Measurements from ENCODE around the gene REPIN1.

REPIN1 gene

GRCh38 chr7:150355666-150356059 is 13.0 kb upstream of the REPIN1 start:
- Histone ChIP-seq H3K9ac (ENCODE audit: low read depth, low read length) (no peak overlapping the region), H3K27me3 (ENCODE audit: insufficient read depth, low read length) (no peaks in the 10 kb centered on the region), H3K36me3 (ENCODE audit: insufficient read depth, low read depth, low read length) (no peaks in the 10 kb centered on the region), H3K27ac (ENCODE audit: low read length) (no peak overlapping the region), H3K4me1 (ENCODE audit: insufficient read depth, low read length) (0 out of 2 replicates have a peak, but pooled peaks cover 5% of the 10 kb centered on the region), H3K9me3 (ENCODE audit: insufficient read depth, low read depth, low read length) (no peaks in the 10 kb centered on the region), H3K4me3 (ENCODE audit: low read length) (no peak overlapping the region)

- H3K4me1 ChIP-seq (ENCODE audit: insufficient read depth, low read length), result peaks cover 7% of the 10 kb centered on the region; the same call in 1 of the 2 replicates
These were observed 12.2 kb upstream of the REPIN1 start for GRCh38 chr7:150356265-150356897.

GRCh38 chr7:150357270-150357669 is 11.4 kb upstream of the REPIN1 start:
- H3K27me3 ChIP-seq (ENCODE audit: insufficient read depth, low read length), result no peaks in the 10 kb centered on the region
- no peak overlapping the region for H3K9ac ChIP-seq (ENCODE audit: low read depth, low read length)
- no peak overlapping the region for H3K27ac ChIP-seq (ENCODE audit: low read length)
- peaks cover 16% of the 10 kb centered on the region; the same call in 1 of the 2 replicates for H3K4me1 ChIP-seq (ENCODE audit: insufficient read depth, low read length)
- H3K9me3 ChIP-seq (ENCODE audit: insufficient read depth, low read depth, low read length), result no peaks in the 10 kb centered on the region
- no peak overlapping the region for H3K4me3 ChIP-seq (ENCODE audit: low read length)
- no peaks in the 10 kb centered on the region for H3K36me3 ChIP-seq (ENCODE audit: insufficient read depth, low read depth, low read length)

More at GRCh38 chr7:150356265-150356897, 12.2 kb upstream of the REPIN1 start:
- H3K4me3 ChIP-seq (ENCODE audit: low read length), result no peak overlapping the region
- H3K9me3 ChIP-seq (ENCODE audit: insufficient read depth, low read depth, low read length), result no peaks in the 10 kb centered on the region
- H3K27me3 ChIP-seq (ENCODE audit: insufficient read depth, low read length), result no peaks in the 10 kb centered on the region
- no peak overlapping the region for H3K9ac ChIP-seq (ENCODE audit: low read depth, low read length)
- H3K36me3 ChIP-seq (ENCODE audit: insufficient read depth, low read depth, low read length), result no peaks in the 10 kb centered on the region
- H3K27ac ChIP-seq (ENCODE audit: low read length), result no peak overlapping the region

GRCh38 chr7:150357771-150358427 is 10.7 kb upstream of the REPIN1 start:
- Histone ChIP-seq H3K4me3 (ENCODE audit: low read length) (no peak overlapping the region), H3K9ac (ENCODE audit: low read depth, low read length) (no peak overlapping the region), H3K4me1 (ENCODE audit: insufficient read depth, low read length) (peaks cover 20% of the 10 kb centered on the region; the same call in 1 of the 2 replicates), H3K9me3 (ENCODE audit: insufficient read depth, low read depth, low read length) (no peaks in the 10 kb centered on the region), H3K36me3 (ENCODE audit: insufficient read depth, low read depth, low read length) (no peaks in the 10 kb centered on the region), H3K27me3 (ENCODE audit: insufficient read depth, low read length) (no peaks in the 10 kb centered on the region), H3K27ac (ENCODE audit: low read length) (no peak overlapping the region)

- Histone ChIP-seq H3K9ac (ENCODE audit: low read depth, low read length) (no peak overlapping the region), H3K4me1 (ENCODE audit: insufficient read depth, low read length) (peaks cover 20% of the 10 kb centered on the region; the same call in 1 of the 2 replicates), H3K27me3 (ENCODE audit: insufficient read depth, low read length) (no peaks in the 10 kb centered on the region), H3K4me3 (ENCODE audit: low read length) (no peak overlapping the region), H3K9me3 (ENCODE audit: insufficient read depth, low read depth, low read length) (no peaks in the 10 kb centered on the region), H3K36me3 (ENCODE audit: insufficient read depth, low read depth, low read length) (no peaks in the 10 kb centered on the region), H3K27ac (ENCODE audit: low read length) (no peak overlapping the region)
These were observed 10.2 kb upstream of the REPIN1 start for GRCh38 chr7:150358433-150358832.

- Histone ChIP-seq H3K4me1 (ENCODE audit: insufficient read depth, low read length) (peaks cover 20% of the 10 kb centered on the region; the same call in 1 of the 2 replicates), H3K9me3 (ENCODE audit: insufficient read depth, low read depth, low read length) (no peaks in the 10 kb centered on the region)
These were observed 9.5 kb upstream of the REPIN1 start for GRCh38 chr7:150358988-150359621.

GRCh38 chr7:150359622-150360362 is 8.8 kb upstream of the REPIN1 start:
- Histone ChIP-seq H3K27ac (ENCODE audit: low read length) (no peak overlapping the region), H3K36me3 (ENCODE audit: insufficient read depth, low read depth, low read length) (no peaks in the 10 kb centered on the region), H3K4me3 (ENCODE audit: low read length) (no peak overlapping the region), H3K9me3 (ENCODE audit: insufficient read depth, low read depth, low read length) (no peaks in the 10 kb centered on the region), H3K9ac (ENCODE audit: low read depth, low read length) (no peak overlapping the region), H3K27me3 (ENCODE audit: insufficient read depth, low read length) (no peaks in the 10 kb centered on the region), H3K4me1 (ENCODE audit: insufficient read depth, low read length) (peaks cover 20% of the 10 kb centered on the region; the same call in 1 of the 2 replicates)

More at GRCh38 chr7:150358988-150359621, 9.5 kb upstream of the REPIN1 start:
- Histone ChIP-seq H3K27ac (ENCODE audit: low read length) (no peak overlapping the region), H3K36me3 (ENCODE audit: insufficient read depth, low read depth, low read length) (no peaks in the 10 kb centered on the region), H3K9ac (ENCODE audit: low read depth, low read length) (no peak overlapping the region), H3K27me3 (ENCODE audit: insufficient read depth, low read length) (no peaks in the 10 kb centered on the region), H3K4me3 (ENCODE audit: low read length) (no peak overlapping the region)

- H3K9ac ChIP-seq (ENCODE audit: low read depth, low read length), result no peak overlapping the region
- peaks cover 20% of the 10 kb centered on the region; the same call in 1 of the 2 replicates for H3K4me1 ChIP-seq (ENCODE audit: insufficient read depth, low read length)
- no peaks in the 10 kb centered on the region for H3K36me3 ChIP-seq (ENCODE audit: insufficient read depth, low read depth, low read length)
- H3K4me3 ChIP-seq (ENCODE audit: low read length), result no peak overlapping the region
- no peaks in the 10 kb centered on the region for H3K9me3 ChIP-seq (ENCODE audit: insufficient read depth, low read depth, low read length)
- H3K27me3 ChIP-seq (ENCODE audit: insufficient read depth, low read length), result no peaks in the 10 kb centered on the region
- no peak overlapping the region for H3K27ac ChIP-seq (ENCODE audit: low read length)
These were observed 8.1 kb upstream of the REPIN1 start for GRCh38 chr7:150360363-150361058.

- no peaks in the 10 kb centered on the region for H3K36me3 ChIP-seq (ENCODE audit: insufficient read depth, low read depth, low read length)
- H3K27me3 ChIP-seq (ENCODE audit: insufficient read depth, low read length), result no peaks in the 10 kb centered on the region
- H3K27ac ChIP-seq (ENCODE audit: low read length), result no peak overlapping the region
- H3K9me3 ChIP-seq (ENCODE audit: insufficient read depth, low read depth, low read length), result no peaks in the 10 kb centered on the region
- H3K4me3 ChIP-seq (ENCODE audit: low read length), result no peak overlapping the region
- peaks cover 26% of the 10 kb centered on the region; the same call in 1 of the 2 replicates for H3K4me1 ChIP-seq (ENCODE audit: insufficient read depth, low read length)
- no peak overlapping the region; the same call in 1 of the 2 replicates for H3K9ac ChIP-seq (ENCODE audit: low read depth, low read length)
These were observed 7.2 kb upstream of the REPIN1 start for GRCh38 chr7:150361402-150361801.

GRCh38 chr7:150361807-150362621 is 6.6 kb upstream of the REPIN1 start:
- H3K4me1 ChIP-seq (ENCODE audit: insufficient read depth, low read length), result peaks cover 23% of the 10 kb centered on the region; the same call in 1 of the 2 replicates
- H3K27me3 ChIP-seq (ENCODE audit: insufficient read depth, low read length), result no peaks in the 10 kb centered on the region
- no peak overlapping the region for H3K4me3 ChIP-seq (ENCODE audit: low read length)
- no peak overlapping the region; the same call in 1 of the 2 replicates for H3K9ac ChIP-seq (ENCODE audit: low read depth, low read length)
- H3K36me3 ChIP-seq (ENCODE audit: insufficient read depth, low read depth, low read length), result no peaks in the 10 kb centered on the region
- H3K27ac ChIP-seq (ENCODE audit: low read length), result no peak overlapping the region
- H3K9me3 ChIP-seq (ENCODE audit: insufficient read depth, low read depth, low read length), result no peaks in the 10 kb centered on the region

Data from iPS-20b (cell line).